Caco-2 (cell line): Measurements from ENCODE around the gene FBLN1. TPM values are rescaled to one million over a fixed set of nuclear protein-coding genes. Genes with fewer than 3 reads are reported as not detected.
"Not testable (repeated sequence)": the region's sequence is repeated elsewhere in the genome, so short reads cannot be mapped to it uniquely, and the experiment has no call there.

ENCODE experiments used
- BruUV-seq: library from RNA; stranded (reverse); fragments of 400-500 nt; replicated peaks from 2 replicates; lab custom pipeline; 2021; lab: Mats Ljungman, UMichigan
- CTCF ChIA-PET: fragments of 300-600 bp; sonication (Branson Sonifier 250); formaldehyde crosslinking; loops from one replicate; lab custom pipeline; 2022; ENCODE audit warnings: antibody characterized with exemption; lab: Charles Lee
- POLR2A ChIA-PET: fragments of 300-600 bp; sonication (Branson Sonifier 250); formaldehyde crosslinking; loops from one replicate; lab custom pipeline; 2022; ENCODE audit warnings: antibody characterized with exemption; lab: Charles Lee
- DNase-seq, 2 experiments: peaks; one replicate each; pipeline versions ENCODE4 v3.0.0 to v3.0.0-alpha.2; 2020 to 2022
- H3K27me3 ChIP-seq: replicated peaks from 2 replicates; pipeline ENCODE4 v1.6.0; 2011; ENCODE audit warnings: low read length; ENCODE audit not compliant: control insufficient read depth, insufficient read depth
- H3K36me3 ChIP-seq: 2 replicates; pipeline ENCODE4 v1.5.1; 2011; ENCODE audit warnings: low read length; ENCODE audit not compliant: control insufficient read depth, insufficient read depth
- H3K4me1 ChIP-seq: fragments of 250-450 bp; sonication (Bioruptor Pico); 2 replicates; pipeline ENCODE4 v1.5.1; 2020; ENCODE audit warnings: mild to moderate bottlenecking
- H3K4me3 ChIP-seq: 2 replicates; pipeline ENCODE4 v1.5.1; 2011; ENCODE audit warnings: low read depth, mild to moderate bottlenecking, control low read depth, low read length
- H3K9me3 ChIP-seq: fragments of 250-450 bp; sonication (Bioruptor Pico); 2 replicates; pipeline ENCODE4 v1.5.1; 2020; ENCODE audit warnings: mild to moderate bottlenecking, moderate library complexity
- H3K27ac Mint-ChIP-seq: one replicate; pipeline ENCODE4 v1.8.0; 2022; ENCODE audit warnings: mixed read lengths; ENCODE audit not compliant: unreplicated experiment
- H3K27me3 Mint-ChIP-seq: one replicate; pipeline ENCODE4 v1.8.0; 2022; ENCODE audit warnings: mixed read lengths; ENCODE audit not compliant: insufficient read depth, unreplicated experiment
- H3K36me3 Mint-ChIP-seq: one replicate; pipeline ENCODE4 v1.8.0; 2022; ENCODE audit warnings: mild to moderate bottlenecking, mixed read lengths; ENCODE audit not compliant: insufficient read depth, unreplicated experiment
- H3K4me1 Mint-ChIP-seq: one replicate; pipeline ENCODE4 v1.8.0; 2022; ENCODE audit warnings: low read depth, mixed read lengths; ENCODE audit not compliant: unreplicated experiment
- H3K4me3 Mint-ChIP-seq: one replicate; pipeline ENCODE4 v1.8.0; 2022; ENCODE audit warnings: mild to moderate bottlenecking, moderate library complexity, mixed read lengths; ENCODE audit not compliant: unreplicated experiment
- H3K9me3 Mint-ChIP-seq: one replicate; pipeline ENCODE4 v1.8.0; 2022; ENCODE audit warnings: mixed read lengths; ENCODE audit not compliant: unreplicated experiment
- CTCF ChIP-seq, 2 experiments: fragments of 200-600 bp in 1 of 2; IDR thresholded peaks; 1 replicate in 1 of 2; 2 replicates in 1 of 2; pipeline versions ENCODE4 v1.5.1 to v1.8.0; 2011 to 2022; ENCODE audit warnings: antibody characterized with exemption in 1 of 2, control low read depth in 1 of 2, inconsistent platforms in 1 of 2, low read depth in 1 of 2, low read length in 1 of 2, mild to moderate bottlenecking in 1 of 2, moderate library complexity in 1 of 2; ENCODE audit not compliant: insufficient read depth in 1 of 2, severe bottlenecking in 1 of 2, unreplicated experiment in 1 of 2
- intact Hi-C: fragments of 100-400 bp; cut with micrococcal nuclease; formaldehyde crosslinking; loops from one replicate; pipeline ENCODE4 v1.10.0; 2022; ENCODE audit not compliant: unreplicated experiment
- total RNA-seq: library from RNA; stranded (reverse); gene quantifications from 2 replicates; pipeline ENCODE4 v1.2.3, GENCODE V29; 2022

FBLN1 gene
- total RNA-seq, 1 experiment from 2014 or later: 519 TPM

- no peaks in the 10 kb centered on the region for H3K36me3 Mint-ChIP-seq
- Histone ChIP-seq H3K4me1 (peaks cover 18% of the 10 kb centered on the region), H3K27me3 (no peaks in the 10 kb centered on the region), H3K4me3 (no peak overlapping the region), H3K36me3 (no peaks in the 10 kb centered on the region), H3K9me3 (peaks cover 39% of the 10 kb centered on the region)
- no peak overlapping the region for H3K4me3 Mint-ChIP-seq
- H3K27me3 Mint-ChIP-seq: no peaks in the 10 kb centered on the region
- no peak overlapping the region for H3K27ac Mint-ChIP-seq
- BruUV-seq: no TSS peak
- peaks cover 40% of the 10 kb centered on the region for H3K9me3 Mint-ChIP-seq
- H3K4me1 Mint-ChIP-seq: peaks cover 15% of the 10 kb centered on the region
- CTCF ChIA-PET: no interaction called here
- no peak for DNase-seq
- intact Hi-C loops: no loop called here
- no peak for TF ChIP-seq CTCF (IDR thresholded peaks at IDR 0.05; ENCODE audit: insufficient read depth in 1 of 2, low read depth in 1 of 2, low read length in 1 of 2, severe bottlenecking in 1 of 2, unreplicated experiment in 1 of 2)
- POLR2A ChIA-PET: no interaction called here
Observed at GRCh38 chr22:45490836-45491235, 11.8 kb upstream of the FBLN1 start.

- no peaks in the 10 kb centered on the region for H3K36me3 Mint-ChIP-seq
- Histone ChIP-seq H3K4me3 (no peak overlapping the region), H3K9me3 (peaks cover 36% of the 10 kb centered on the region), H3K36me3 (no peaks in the 10 kb centered on the region), H3K27me3 (no peaks in the 10 kb centered on the region), H3K4me1 (peaks cover 28% of the 10 kb centered on the region)
- no peak overlapping the region for H3K4me3 Mint-ChIP-seq
- H3K27ac Mint-ChIP-seq: peak overlapping the region; percentile 30
- peaks cover 33% of the 10 kb centered on the region for H3K9me3 Mint-ChIP-seq
- POLR2A ChIA-PET: no interaction called here
- TF ChIP-seq CTCF (IDR thresholded peaks at IDR 0.05; ENCODE audit: insufficient read depth in 1 of 2, low read depth in 1 of 2, low read length in 1 of 2, severe bottlenecking in 1 of 2, unreplicated experiment in 1 of 2): no peak
- no peaks in the 10 kb centered on the region for H3K27me3 Mint-ChIP-seq
- intact Hi-C loops: no loop called here
- no TSS peak for BruUV-seq
- peaks cover 24% of the 10 kb centered on the region for H3K4me1 Mint-ChIP-seq
- CTCF ChIA-PET: no interaction called here
- DNase-seq: no peak
Observed at GRCh38 chr22:45491841-45492240, 10.8 kb upstream of the FBLN1 start.

GRCh38 chr22:45493286-45493771 lies 9.4 kb upstream of the FBLN1 start:
- no peaks in the 10 kb centered on the region for H3K36me3 ChIP-seq
- peaks cover 24% of the 10 kb centered on the region for H3K4me1 Mint-ChIP-seq
- H3K27me3 Mint-ChIP-seq: no peaks in the 10 kb centered on the region
- peaks cover 25% of the 10 kb centered on the region for H3K9me3 ChIP-seq
- POLR2A ChIA-PET: no interaction called here
- DNase-seq: peak in 1 of 2 experiments; percentile 9
- no TSS peak for BruUV-seq
- H3K4me3 Mint-ChIP-seq: no peak overlapping the region
- CTCF ChIA-PET: no interaction called here
- peak overlapping the region; percentile 30 for H3K27ac Mint-ChIP-seq
- no peak overlapping the region for H3K4me3 ChIP-seq
- no peak for TF ChIP-seq CTCF (IDR thresholded peaks at IDR 0.05; ENCODE audit: insufficient read depth in 1 of 2, low read depth in 1 of 2, low read length in 1 of 2, severe bottlenecking in 1 of 2, unreplicated experiment in 1 of 2)
- intact Hi-C loops: no loop called here
- peaks cover 42% of the 10 kb centered on the region for H3K4me1 ChIP-seq
- H3K27me3 ChIP-seq: no peaks in the 10 kb centered on the region
- H3K36me3 Mint-ChIP-seq: no peaks in the 10 kb centered on the region
- peaks cover 21% of the 10 kb centered on the region for H3K9me3 Mint-ChIP-seq

GRCh38 chr22:45494306-45494705 lies 8.4 kb upstream of the FBLN1 start:
- POLR2A ChIA-PET, H3K4me3 ChIP-seq, H3K27me3 Mint-ChIP-seq, H3K27ac Mint-ChIP-seq, H3K27me3 ChIP-seq, H3K4me3 Mint-ChIP-seq, DNase-seq, H3K36me3 Mint-ChIP-seq, BruUV-seq, H3K36me3 ChIP-seq, intact Hi-C loops, CTCF ChIA-PET: not testable (repeated sequence)
- H3K4me1 ChIP-seq: peaks cover 52% of the 10 kb centered on the region
- Mint-ChIP-seq H3K9me3 (peaks cover 12% of the 10 kb centered on the region), H3K4me1 (peaks cover 24% of the 10 kb centered on the region)
- H3K9me3 ChIP-seq: peaks cover 15% of the 10 kb centered on the region

- H3K9me3 ChIP-seq, CTCF ChIA-PET: not testable (repeated sequence)
Observed at GRCh38 chr22:45495616-45496015, 7.1 kb upstream of the FBLN1 start.

More at GRCh38 chr22:45495616-45496015, 7.1 kb upstream of the FBLN1 start:
- Mint-ChIP-seq H3K9me3 (peaks cover 12% of the 10 kb centered on the region), H3K27ac (peak overlapping the region; percentile 15), H3K4me1 (peaks cover 34% of the 10 kb centered on the region)
- H3K4me3 Mint-ChIP-seq, H3K36me3 ChIP-seq, H3K36me3 Mint-ChIP-seq, intact Hi-C loops, H3K4me3 ChIP-seq, H3K27me3 Mint-ChIP-seq, H3K27me3 ChIP-seq, BruUV-seq: not testable (repeated sequence)
- peaks cover 65% of the 10 kb centered on the region for H3K4me1 ChIP-seq
- peak in 1 of 2 experiments; percentile 10 for DNase-seq
- POLR2A ChIA-PET: interaction anchor here (0.7 kb wide), 1 partner anchor 15 kb away, joined by 3 read pairs; no protein-coding TSS in a partner anchor
